HepG2 (cell line): Measurements from ENCODE around the gene GIMD1. TPM values are rescaled to one million over a fixed set of nuclear protein-coding genes. Genes with fewer than 3 reads are reported as not detected.

Source experiments
- ARID3A ChIP-seq: IDR thresholded peaks from 2 replicates; pipeline ENCODE4 v1.6.1; 2012; ENCODE audit warnings: low read depth, low read length, improper control_type of control experiment
- ARID5B ChIP-seq: IDR thresholded peaks from 2 replicates; pipeline ENCODE4 v1.4.0; 2020; ENCODE audit warnings: mild to moderate bottlenecking, missing genetic modification reagents
- GFI1 ChIP-seq: sonication (generic); formaldehyde crosslinking; IDR thresholded peaks from 2 replicates; pipeline ENCODE4 v1.5.0; 2020; ENCODE audit warnings: missing genetic modification reagents, mild to moderate bottlenecking, borderline replicate concordance
- GMEB1 ChIP-seq: sonication (generic); formaldehyde crosslinking; IDR thresholded peaks from 2 replicates; pipeline ENCODE4 v1.5.1; 2020; ENCODE audit warnings: missing genetic modification reagents, mild to moderate bottlenecking, borderline replicate concordance
- KMT2A ChIP-seq: sonication (generic); formaldehyde crosslinking; IDR thresholded peaks from 2 replicates; pipeline ENCODE4 v1.4.0; 2020; ENCODE audit warnings: missing genetic modification reagents
- NFE2 ChIP-seq: sonication (generic); formaldehyde crosslinking; IDR thresholded peaks from 2 replicates; pipeline ENCODE4 v1.4.0; 2020; ENCODE audit warnings: missing genetic modification reagents
- NFIB ChIP-seq: sonication (generic); formaldehyde crosslinking; IDR thresholded peaks from 2 replicates; pipeline ENCODE4 v1.9.0; 2021; ENCODE audit warnings: missing genetic modification reagents, mild to moderate bottlenecking, borderline replicate concordance
- RFXANK ChIP-seq: IDR thresholded peaks from 2 replicates; pipeline ENCODE4 v1.6.1; 2016
- SOX13 ChIP-seq, 3 experiments: fragments of 450-650 bp in 1 of 3; sonication (generic) in 1 of 3; formaldehyde crosslinking in 1 of 3; IDR thresholded peaks in 2 of 3; conservative IDR thresholded peaks in 1 of 3; 2 replicates each; pipeline versions ENCODE4 v1.5.0 to v1.6.1; 2016 to 2020; ENCODE audit warnings: antibody characterized with exemption in 1 of 3, mild to moderate bottlenecking in 1 of 3, missing compliant biosample characterization in 1 of 3, missing genetic modification reagents in 1 of 3, moderate library complexity in 1 of 3
- STAT6 ChIP-seq: sonication (generic); formaldehyde crosslinking; IDR thresholded peaks from 2 replicates; pipeline ENCODE4 v1.4.0; 2020; ENCODE audit warnings: missing genetic modification reagents, mild to moderate bottlenecking, borderline replicate concordance
- TCF7L2 ChIP-seq: IDR thresholded peaks from 2 replicates; pipeline ENCODE4 v1.6.1; 2011; ENCODE audit warnings: mild to moderate bottlenecking, low read depth, low read length, moderate library complexity
- UBTF ChIP-seq: sonication (generic); formaldehyde crosslinking; IDR thresholded peaks from 2 replicates; pipeline ENCODE4 v1.4.0; 2020; ENCODE audit warnings: mild to moderate bottlenecking, missing genetic modification reagents
- ZNF207 ChIP-seq: fragments of 450-650 bp; IDR thresholded peaks from 2 replicates; pipeline ENCODE4 v1.6.1; 2016; ENCODE audit warnings: antibody characterized with exemption, borderline replicate concordance
- ZNF292 ChIP-seq: sonication (generic); formaldehyde crosslinking; IDR thresholded peaks from 2 replicates; pipeline ENCODE4 v1.8.1; 2022; ENCODE audit warnings: mild to moderate bottlenecking, low read depth, missing genetic modification reagents, borderline replicate concordance
- ZNF34 ChIP-seq: sonication (generic); formaldehyde crosslinking; IDR thresholded peaks from 2 replicates; pipeline ENCODE4 v1.4.0; 2020; ENCODE audit warnings: mild to moderate bottlenecking, missing genetic modification reagents, borderline replicate concordance
- polyA plus RNA-seq, 8 experiments: library from polyadenylated mRNA; depleted of rRNA in 3 of 8; stranded (reverse) in 7 of 8; unstranded in 1 of 8; fragments of >200 nt; fragmentation: Illumina TruSeq in 4 of 8; extraction: Trizol in 4 of 8; gene quantifications; 2 replicates each; pipeline versions ENCODE4 v1.2.1 to v1.2.3, GENCODE V29; 2011 to 2016; ENCODE audit warnings: low read depth in 4 of 8, missing spikeins in 1 of 8, mixed read lengths in 1 of 8; ENCODE audit not compliant: insufficient read depth in 1 of 8
- total RNA-seq, 5 experiments: library from RNA; depleted of rRNA; stranded (reverse); fragments of >200 nt; fragmentation: Illumina TruSeq; extraction: Trizol; gene quantifications; 2 replicates each; pipeline ENCODE4 v1.2.3, GENCODE V29; 2016; ENCODE audit warnings: low read depth in 1 of 5

GIMD1 gene
- total and polyA plus RNA-seq, 2 of the 13 experiments (the other 11 are each of a cell fraction or from before 2014, with no cell fraction given) = not detected

- TF ChIP-seq GMEB1 (CRISPR knock-in tag) (no peak), GFI1 (CRISPR knock-in tag) (peak; percentile 44; the same call in 1 of the 2 replicates), KMT2A (CRISPR knock-in tag) (no peak), ARID3A (0 out of 2 replicates have a peak, but pooled peaks have one; percentile 36), ZNF207 (no peak), ZNF34 (no peak), ZNF292 (CRISPR knock-in tag) (no peak), NFE2 (CRISPR knock-in tag) (no peak), ARID5B (CRISPR knock-in tag) (peak; percentile 61; the same call in 1 of the 2 replicates), UBTF (no peak), NFIB (CRISPR knock-in tag) (no peak), RFXANK (CRISPR knock-in tag) (no peak), STAT6 (CRISPR knock-in tag) (no peak), SOX13 (IDR thresholded peaks at IDR 0.05) (no peak), SOX13 (CRISPR knock-in tag; conservative IDR thresholded peaks at IDR 0.05 in 1 of 2, IDR thresholded peaks at IDR 0.05 in 1 of 2) (peak in 1 of 2 experiments; percentile 53; a peak in 2 of 4 replicates), TCF7L2 (no peak)
Observed at GRCh38 chr4:106343865-106344646, 24.5 kb downstream of the GIMD1 start (continued).
